Nephron progenitor cell (in vitro differentiated cells): Measurements from ENCODE around the gene PODN.
A peak's percentile ranks its signal among the peaks of the same experiment; 100 is the strongest.

Experiments
- DNase-seq: peaks from one replicate; pipeline ENCODE4 v3.0.0; 2021
- H3K27ac Mint-ChIP-seq: 2 replicates; pipeline ENCODE4 v1.8.0; 2021; ENCODE audit warnings: mild to moderate bottlenecking, moderate library complexity, mixed read lengths
- H3K27me3 Mint-ChIP-seq: 2 replicates; pipeline ENCODE4 v1.8.0; 2021; ENCODE audit warnings: mild to moderate bottlenecking, low read depth, mixed read lengths; ENCODE audit not compliant: poor library complexity
- H3K36me3 Mint-ChIP-seq: 2 replicates; pipeline ENCODE4 v1.8.0; 2021; ENCODE audit warnings: low read depth, mixed read lengths
- H3K4me1 Mint-ChIP-seq: 2 replicates; pipeline ENCODE4 v1.8.0; 2021; ENCODE audit warnings: mixed read lengths
- H3K4me3 Mint-ChIP-seq: 2 replicates; pipeline ENCODE4 v1.8.0; 2021; ENCODE audit warnings: mild to moderate bottlenecking, moderate library complexity, mixed read lengths
- H3K9me3 Mint-ChIP-seq: 2 replicates; pipeline ENCODE4 v1.8.0; 2021; ENCODE audit warnings: mild to moderate bottlenecking, moderate library complexity, mixed read lengths
- TF ChIP-seq, protein P1 (sequence below): fragments of 200-600 bp; sonication (generic); IDR thresholded peaks from 2 replicates; pipeline ENCODE4 v1.5.0; 2021; ENCODE audit warnings: antibody characterized with exemption

Gene PODN

DNA sequence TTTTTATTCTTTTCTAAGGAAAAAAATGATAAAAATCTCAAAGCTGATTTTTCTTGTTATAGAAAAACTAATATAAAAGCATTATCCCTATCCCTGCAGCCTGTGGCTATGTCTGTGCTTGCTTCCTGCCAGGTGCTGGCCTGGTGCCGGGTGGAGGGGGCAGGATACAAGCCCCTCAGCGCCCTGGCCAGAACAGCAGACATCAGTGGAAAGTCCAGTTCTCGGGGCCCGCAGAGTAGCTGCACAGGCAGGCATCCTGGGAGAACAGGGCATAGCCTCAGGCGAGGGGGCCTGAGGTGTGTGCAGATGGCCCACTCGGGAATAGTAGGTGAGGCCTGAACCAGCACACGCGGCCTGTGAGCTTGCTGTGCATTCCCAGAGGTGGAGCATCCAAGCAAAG, 23.4 kb downstream of the PODN start:
- no peaks in the 10 kb centered on the region for H3K9me3 Mint-ChIP-seq
- H3K27ac Mint-ChIP-seq, result no peak overlapping the region
- H3K36me3 Mint-ChIP-seq, result no peaks in the 10 kb centered on the region
- TF ChIP-seq, protein P1, sequence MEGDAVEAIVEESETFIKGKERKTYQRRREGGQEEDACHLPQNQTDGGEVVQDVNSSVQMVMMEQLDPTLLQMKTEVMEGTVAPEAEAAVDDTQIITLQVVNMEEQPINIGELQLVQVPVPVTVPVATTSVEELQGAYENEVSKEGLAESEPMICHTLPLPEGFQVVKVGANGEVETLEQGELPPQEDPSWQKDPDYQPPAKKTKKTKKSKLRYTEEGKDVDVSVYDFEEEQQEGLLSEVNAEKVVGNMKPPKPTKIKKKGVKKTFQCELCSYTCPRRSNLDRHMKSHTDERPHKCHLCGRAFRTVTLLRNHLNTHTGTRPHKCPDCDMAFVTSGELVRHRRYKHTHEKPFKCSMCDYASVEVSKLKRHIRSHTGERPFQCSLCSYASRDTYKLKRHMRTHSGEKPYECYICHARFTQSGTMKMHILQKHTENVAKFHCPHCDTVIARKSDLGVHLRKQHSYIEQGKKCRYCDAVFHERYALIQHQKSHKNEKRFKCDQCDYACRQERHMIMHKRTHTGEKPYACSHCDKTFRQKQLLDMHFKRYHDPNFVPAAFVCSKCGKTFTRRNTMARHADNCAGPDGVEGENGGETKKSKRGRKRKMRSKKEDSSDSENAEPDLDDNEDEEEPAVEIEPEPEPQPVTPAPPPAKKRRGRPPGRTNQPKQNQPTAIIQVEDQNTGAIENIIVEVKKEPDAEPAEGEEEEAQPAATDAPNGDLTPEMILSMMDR, result no peak
- H3K27me3 Mint-ChIP-seq, result peaks cover 6% of the 10 kb centered on the region
- no peak overlapping the region for H3K4me3 Mint-ChIP-seq
- H3K4me1 Mint-ChIP-seq, result peaks cover 51% of the 10 kb centered on the region
- no peak for DNase-seq

DNA sequence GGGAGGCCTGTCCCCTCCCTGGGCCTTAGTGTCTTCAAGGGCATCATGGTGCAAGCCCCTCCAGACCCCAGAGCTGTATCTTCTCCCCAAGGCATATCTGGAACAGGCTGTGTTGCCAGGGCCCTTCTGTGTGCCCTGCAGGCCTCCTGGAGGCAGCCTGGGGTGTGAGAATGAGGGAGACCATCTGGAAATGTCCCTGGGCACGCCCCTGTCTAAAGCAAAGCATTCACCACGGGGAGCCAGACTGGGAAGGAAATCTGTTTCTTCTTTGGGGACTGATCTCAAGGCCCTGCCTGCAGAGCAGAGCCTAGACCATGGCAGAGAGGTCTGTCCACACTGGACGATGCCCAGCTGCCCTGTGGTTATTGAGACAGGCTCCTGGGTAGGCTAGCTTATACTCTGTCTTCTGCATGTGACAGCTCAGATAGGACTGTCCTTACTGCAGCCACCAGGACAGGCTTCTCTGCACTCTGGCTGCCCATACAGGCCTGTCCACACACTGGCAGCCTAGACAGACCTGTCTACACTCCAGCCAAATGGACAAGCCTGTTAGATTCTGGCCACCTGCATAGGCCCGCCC, 24.6 kb downstream of the PODN start:
- Mint-ChIP-seq H3K4me3 (no peak overlapping the region), H3K36me3 (no peaks in the 10 kb centered on the region), H3K9me3 (no peaks in the 10 kb centered on the region), H3K27me3 (peaks cover 6% of the 10 kb centered on the region), H3K4me1 (peaks cover 49% of the 10 kb centered on the region), H3K27ac (no peak overlapping the region)
- TF ChIP-seq, protein P1, result no peak
- no peak for DNase-seq

DNA sequence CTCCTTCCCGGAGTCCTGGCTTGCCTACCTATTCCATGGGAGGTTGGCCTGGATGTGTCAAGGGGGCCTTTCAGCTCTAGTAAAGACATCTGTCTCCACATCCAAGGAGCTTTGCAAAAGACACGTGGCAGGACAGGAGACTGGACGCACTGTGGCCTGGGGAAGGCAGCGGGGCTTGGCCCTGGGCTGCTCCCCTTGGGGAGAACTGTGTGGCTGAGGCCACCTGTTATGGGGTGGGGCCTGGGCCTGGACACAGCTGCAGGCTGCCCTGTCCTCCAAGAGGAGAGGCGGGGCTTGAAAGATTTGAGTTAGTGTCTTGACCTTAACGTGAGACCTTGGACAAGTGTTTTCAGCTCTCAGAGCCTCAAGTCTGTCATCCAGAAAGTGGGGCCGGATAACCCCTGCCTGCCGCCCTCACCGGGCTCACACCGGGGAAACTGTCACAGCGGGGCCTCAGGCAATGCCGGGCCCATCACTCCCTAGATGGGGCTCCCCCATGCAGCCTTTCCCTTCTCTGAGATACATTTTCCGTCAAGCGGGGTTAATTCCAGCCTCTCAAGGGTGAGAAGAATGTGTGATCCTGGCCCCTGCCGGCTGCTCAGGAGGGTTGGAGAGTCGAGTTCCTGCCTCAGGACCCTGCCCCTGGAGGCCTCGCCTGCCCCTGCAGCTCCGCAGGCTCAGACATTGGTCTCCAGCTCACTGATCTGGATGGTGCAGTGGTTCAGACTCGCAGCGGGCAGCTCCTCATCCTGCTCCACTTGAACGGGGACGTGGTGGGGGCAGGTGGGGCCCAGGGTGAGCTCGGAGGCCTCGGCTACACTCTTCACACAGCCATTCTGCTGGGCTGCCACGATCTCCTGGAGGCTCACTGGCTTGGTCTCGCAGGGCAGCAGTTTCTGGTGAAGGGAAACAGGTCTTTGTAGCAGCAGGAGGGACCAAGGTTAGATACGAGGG, 25.6 kb downstream of the PODN start:
- Mint-ChIP-seq H3K36me3 (no peaks in the 10 kb centered on the region), H3K27ac (no peak overlapping the region), H3K4me1 (peaks cover 38% of the 10 kb centered on the region), H3K27me3 (peaks cover 4% of the 10 kb centered on the region), H3K4me3 (no peak overlapping the region), H3K9me3 (no peaks in the 10 kb centered on the region)
- TF ChIP-seq, protein P1, result peak; percentile 12
- DNase-seq, result peak; percentile 35

DNA sequence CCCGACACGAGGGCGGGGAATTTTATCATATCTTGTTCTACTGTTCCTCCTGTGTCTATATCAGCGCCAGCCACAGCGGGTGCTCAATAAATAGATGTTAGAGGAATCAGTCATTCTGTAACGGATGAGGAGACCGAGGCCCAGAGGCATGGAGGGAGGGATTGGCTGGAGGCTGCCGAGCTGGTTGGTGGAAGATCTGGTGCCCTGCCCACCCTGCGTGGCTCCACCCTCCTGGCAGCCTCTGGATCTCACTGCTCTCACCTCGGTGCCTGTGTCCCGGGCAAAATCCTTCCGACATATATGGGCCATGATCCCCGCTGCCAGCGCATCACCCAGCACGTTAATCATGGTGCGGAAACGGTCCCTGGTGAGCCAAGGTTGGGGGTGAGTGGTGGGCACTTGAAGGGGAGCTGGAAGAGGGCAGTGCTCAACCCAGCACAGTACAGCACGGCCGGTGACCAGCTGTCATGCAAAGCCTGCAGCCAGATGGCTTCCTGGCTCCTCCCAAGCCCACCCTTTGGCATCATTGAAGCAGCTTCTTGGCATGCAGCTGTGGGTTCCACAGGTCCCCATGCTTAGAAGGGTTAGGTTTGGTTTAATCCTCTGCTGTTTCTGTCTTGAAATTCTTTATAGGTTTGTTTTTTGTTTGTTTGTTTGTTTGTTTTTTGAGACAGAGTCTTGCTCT, 26.7 kb downstream of the PODN start:
- peaks cover 28% of the 10 kb centered on the region for H3K4me1 Mint-ChIP-seq
- H3K9me3 Mint-ChIP-seq, result no peaks in the 10 kb centered on the region
- peaks cover 4% of the 10 kb centered on the region for H3K27me3 Mint-ChIP-seq
- DNase-seq, result no peak
- TF ChIP-seq, protein P1, result no peak
- H3K27ac Mint-ChIP-seq, result no peak overlapping the region
- no peak overlapping the region for H3K4me3 Mint-ChIP-seq
- H3K36me3 Mint-ChIP-seq, result no peaks in the 10 kb centered on the region

DNA sequence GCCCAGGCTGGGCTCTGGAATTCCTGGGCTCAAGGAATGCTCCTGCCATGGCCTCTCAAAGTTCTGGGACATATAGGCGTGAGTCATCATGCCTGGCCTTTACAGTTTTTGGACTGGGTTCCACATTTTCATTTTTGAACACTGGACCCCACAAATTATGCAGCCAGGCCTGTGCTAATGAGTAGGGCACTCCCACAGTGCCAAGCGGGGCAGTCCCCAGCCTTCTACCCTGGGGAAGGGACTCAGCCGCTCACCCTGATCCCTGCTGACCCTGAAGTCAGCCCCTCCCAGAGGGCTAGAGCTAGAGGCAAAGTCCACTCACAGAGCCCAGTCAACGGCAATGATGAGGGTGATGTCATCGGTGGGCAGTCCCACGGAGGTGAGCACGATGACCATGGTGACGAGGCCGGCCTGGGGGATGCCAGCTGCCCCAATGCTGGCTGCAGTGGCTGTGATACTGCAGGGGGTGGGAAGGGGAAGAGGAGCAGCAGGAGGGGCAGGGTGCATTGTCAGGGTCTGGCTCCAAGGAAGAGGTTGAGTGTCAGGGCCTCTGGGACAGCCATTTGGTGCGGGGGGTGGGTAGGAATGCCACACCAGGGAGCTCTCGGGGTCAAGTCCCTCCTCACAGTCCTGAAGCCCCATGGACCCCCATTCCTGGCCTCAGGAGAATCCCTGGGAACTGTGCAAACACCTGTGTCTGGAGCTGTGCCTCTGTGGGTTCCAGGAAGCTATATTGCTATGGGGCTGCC, 27.6 kb downstream of the PODN start:
- Mint-ChIP-seq H3K4me3 (no peak overlapping the region), H3K27ac (no peak overlapping the region), H3K27me3 (peaks cover 4% of the 10 kb centered on the region), H3K9me3 (no peaks in the 10 kb centered on the region), H3K36me3 (no peaks in the 10 kb centered on the region), H3K4me1 (peaks cover 26% of the 10 kb centered on the region)
- TF ChIP-seq, protein P1, result no peak
- no peak for DNase-seq
